Activated gamma-delta T cell treated with anti-CD3 and anti-CD28 coated beads, Interleukin-2, amount 50 U/mL, for 16 hours (primary cell): ENCODE measurements around the gene CES4A.
"Not testable (repeated sequence)": the region's sequence is repeated elsewhere in the genome, so short reads cannot be mapped to it uniquely, and the experiment has no call there.

ENCODE experiments used
- DNase-seq: peaks from one replicate; pipeline ENCODE4 v3.0.0-alpha.2; 2020; ENCODE audit warnings: low read depth

Gene CES4A

GRCh38 chr16:66956154-66956457, 32.3 kb upstream of the CES4A start:
- not testable (repeated sequence) for DNase-seq

DNA sequence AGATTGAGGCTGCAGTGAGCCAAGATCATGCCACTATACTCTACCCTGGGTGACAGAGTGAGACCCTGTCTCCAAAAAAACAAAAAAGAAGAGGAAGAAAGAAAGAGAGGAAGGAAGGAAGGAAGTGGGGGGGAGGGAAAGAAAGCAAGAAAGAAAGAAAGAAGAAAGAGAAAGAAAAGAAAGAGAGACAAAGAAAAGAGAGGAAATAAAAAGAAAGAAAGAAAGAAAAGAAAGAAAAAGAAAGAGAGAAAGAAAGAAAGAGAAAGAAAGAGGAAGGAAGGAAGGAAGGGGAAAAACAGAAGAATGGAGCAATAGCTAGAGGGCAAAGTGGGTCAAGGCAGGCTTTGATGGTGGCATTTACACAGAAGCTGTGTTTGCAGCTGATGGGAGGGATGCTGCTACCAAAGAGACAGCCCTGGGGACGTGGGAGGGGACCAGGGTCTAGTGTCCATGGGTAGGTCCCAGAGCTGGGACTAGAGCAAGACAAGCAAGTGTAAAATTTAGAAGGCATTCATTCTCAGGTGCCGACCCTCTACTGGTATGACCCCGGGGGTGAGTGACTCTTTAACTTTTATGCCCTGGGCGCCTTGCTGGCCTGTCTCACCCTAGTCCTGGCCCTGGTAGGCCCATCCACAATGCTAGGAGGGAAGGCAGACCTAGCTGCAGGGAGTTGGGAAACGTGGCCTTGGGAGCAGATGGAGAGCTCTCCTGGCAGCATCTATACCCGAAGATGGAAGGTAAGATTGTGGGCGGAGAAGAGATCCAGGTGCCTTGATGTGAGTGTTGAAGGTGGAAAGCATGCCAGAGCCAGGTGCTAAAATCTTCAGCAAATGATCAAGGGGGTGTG, 29.3 kb upstream of the CES4A start:
- no peak for DNase-seq

GRCh38 chr16:66959704-66960161, 28.7 kb upstream of the CES4A start:
- no peak for DNase-seq

DNA sequence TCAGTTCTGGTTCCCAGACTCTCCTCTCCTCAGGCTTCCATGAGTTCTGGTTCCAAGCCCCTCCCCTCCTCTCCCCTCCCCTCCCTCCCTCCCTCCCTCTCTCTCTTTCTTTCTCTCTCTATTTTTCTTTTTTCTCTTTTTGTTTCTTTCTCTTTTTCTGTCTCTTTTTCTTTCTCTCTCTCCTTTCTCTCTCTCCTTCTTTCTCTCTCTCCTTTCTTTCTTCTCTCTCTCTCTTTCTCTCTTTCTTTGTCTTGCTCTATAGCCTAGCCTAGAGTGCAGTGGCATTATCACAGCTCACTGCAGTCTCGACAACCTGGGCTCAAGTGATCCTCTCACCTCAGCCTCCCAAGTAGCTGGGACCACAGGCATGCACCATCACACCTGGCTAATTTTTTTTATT, 28.1 kb upstream of the CES4A start:
- no peak for DNase-seq

DNA sequence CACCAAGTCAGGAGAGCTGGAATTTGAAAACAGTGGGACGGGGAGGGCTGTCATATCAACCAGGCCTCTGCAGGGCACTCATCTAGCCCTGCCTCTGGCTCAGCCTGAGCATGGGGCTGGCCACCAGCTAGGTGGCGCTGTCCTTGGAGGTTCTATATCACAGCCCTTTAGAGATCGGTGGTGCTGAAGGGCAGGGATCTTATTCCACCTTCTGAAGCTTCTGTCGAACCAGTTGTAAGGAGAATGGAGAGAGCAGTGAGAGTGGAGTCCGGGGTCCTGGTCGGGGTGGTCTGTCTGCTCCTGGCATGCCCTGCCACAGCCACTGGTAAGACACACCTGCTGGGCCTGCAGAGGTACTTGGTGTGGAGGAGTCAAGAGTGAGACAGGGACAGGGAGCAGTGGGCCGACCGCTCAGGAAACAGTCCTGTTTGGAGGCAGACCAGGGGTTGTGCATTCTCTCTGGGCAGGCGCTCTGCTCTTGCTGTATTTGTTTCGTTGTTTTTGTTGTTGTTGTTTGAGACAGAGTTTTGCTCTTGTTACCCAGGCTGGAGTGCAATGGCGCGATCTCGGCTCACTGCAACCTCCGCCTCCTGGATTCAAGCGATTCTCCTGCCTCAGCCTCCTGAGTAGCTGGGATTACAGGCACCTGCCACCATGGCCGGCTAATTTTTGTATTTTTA, 27.2 kb upstream of the CES4A start, which contains the start of gene CES3:
Gene CES3, plus strand, starts transcription at position 202 of the 680 bp plus-strand sequence. Its CDS starts 42 bp downstream, at position 244.
- DNase-seq: no peak

DNA sequence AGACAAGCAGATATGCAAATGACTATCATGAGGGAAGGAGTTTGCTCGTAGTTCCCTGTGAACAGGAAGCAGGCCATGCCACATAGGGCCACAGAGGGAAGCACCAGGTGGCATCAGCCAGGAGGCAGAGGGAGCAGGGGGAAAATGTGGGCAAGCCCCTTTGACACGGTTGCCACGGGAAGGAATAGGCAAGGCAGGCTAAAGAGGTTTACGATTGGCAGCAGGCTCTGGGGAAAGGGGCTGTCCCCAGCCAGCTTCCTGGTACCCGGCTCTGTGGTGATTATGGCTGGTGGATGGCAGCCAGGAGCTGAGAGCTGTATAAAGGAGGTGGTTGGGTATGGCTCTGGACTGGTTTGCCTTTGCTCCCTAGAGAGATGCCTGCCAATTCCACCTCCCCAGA, 26.5 kb upstream of the CES4A start:
- DNase-seq: no peak

DNA sequence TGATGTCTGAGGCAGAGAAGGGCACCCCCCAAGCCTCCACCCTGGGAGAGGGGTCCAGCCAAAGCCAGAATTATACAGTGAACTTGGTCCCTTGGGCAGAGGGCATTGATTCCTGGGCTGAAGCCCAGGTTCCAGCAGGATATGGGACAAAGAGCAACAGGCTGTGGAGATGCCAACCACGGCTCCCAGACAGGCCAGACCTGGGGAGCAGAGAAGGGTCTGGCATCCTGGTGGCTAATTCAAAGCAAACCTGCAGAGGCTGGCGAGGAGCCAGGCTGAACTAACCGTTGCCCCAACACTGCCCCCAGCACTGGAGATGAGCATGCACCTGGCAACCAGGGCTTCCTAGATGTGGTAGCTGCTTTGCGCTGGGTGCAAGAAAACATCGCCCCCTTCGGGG, 24.3 kb upstream of the CES4A start:
- DNase-seq: no peak

DNA sequence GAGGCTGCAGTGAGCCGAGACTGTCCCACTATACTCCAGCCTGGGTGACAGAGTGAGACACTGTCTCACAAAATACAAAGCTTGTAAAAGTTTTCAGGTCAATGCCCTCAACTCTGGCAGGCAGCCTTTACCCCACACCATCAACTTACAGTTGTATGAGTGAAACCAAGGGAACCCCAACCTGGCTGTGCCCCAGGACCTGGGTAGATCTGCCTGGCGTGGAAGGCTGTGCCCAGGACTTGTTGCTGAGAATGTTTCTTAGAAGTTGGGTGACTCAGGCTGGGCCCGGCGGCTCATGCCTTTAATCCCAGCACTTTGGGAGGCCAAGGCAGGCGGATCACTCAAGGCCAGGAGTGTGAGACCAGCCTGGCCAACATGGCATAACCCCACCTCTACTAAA, 19.5 kb upstream of the CES4A start:
- no peak for DNase-seq

- no peak for DNase-seq
Measured at GRCh38 chr16:66970775-66971720, 17.3 kb upstream of the CES4A start.

- no peak for DNase-seq
Measured at GRCh38 chr16:66972983-66973382, 15.4 kb upstream of the CES4A start.

DNA sequence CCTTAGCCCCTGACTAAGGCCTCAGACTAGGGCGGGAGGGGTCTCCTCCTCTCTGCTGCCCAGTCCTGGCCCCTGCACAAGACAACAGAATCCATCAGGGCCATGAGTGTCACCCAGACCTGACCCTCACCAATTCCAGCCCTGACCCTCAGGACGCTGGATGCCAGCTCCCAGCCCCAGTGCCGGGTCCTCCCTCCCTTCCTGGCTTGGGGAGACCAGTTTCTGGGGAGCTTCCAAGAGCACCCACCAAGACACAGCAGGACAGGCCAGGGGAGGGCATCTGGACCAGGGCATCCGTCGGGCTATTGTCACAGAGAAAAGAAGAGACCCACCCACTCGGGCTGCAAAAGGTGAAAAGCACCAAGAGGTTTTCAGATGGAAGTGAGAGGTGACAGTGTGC, 14.7 kb upstream of the CES4A start:
- DNase-seq: no peak

GRCh38 chr16:66974156-66974931, 14.0 kb upstream of the CES4A start:
- DNase-seq: not testable (repeated sequence)

DNA sequence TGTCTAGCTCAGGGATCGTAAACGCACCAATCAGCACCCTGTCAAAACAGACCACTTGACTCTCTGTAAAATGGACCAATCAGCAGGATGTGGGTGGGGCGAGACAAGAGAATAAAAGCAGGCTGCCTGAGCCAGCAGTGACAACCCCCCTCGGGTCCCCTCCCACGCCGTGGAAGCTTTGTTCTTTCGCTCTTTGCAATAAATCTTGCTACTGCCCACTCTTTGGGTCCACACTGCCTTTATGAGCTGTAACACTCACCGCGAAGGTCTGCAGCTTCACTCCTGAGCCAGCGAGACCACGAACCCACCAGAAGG, 13.5 kb upstream of the CES4A start:
- DNase-seq: peak; percentile 13

- no peak for DNase-seq
Measured at GRCh38 chr16:66975302-66975893, 13.0 kb upstream of the CES4A start.

DNA sequence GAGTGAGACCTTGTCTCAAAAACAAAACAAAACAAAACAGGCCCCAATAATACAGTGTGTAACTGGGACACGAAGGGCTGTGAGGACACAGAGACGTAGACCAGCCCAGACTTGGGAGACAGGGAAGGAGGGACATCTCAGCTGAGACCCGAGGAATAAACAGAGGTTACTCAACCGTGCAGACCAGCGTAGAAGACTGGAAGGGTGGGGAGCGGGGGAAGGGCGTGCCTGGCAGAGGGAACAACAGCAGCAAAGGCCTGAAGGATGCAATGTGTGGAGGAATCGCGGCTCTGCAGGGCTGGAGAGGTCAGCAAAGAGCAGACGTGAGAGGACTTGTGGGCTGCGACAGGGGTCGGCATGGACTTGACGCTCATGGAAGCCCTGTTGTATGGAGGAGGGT, 11.6 kb upstream of the CES4A start:
- no peak for DNase-seq

DNA sequence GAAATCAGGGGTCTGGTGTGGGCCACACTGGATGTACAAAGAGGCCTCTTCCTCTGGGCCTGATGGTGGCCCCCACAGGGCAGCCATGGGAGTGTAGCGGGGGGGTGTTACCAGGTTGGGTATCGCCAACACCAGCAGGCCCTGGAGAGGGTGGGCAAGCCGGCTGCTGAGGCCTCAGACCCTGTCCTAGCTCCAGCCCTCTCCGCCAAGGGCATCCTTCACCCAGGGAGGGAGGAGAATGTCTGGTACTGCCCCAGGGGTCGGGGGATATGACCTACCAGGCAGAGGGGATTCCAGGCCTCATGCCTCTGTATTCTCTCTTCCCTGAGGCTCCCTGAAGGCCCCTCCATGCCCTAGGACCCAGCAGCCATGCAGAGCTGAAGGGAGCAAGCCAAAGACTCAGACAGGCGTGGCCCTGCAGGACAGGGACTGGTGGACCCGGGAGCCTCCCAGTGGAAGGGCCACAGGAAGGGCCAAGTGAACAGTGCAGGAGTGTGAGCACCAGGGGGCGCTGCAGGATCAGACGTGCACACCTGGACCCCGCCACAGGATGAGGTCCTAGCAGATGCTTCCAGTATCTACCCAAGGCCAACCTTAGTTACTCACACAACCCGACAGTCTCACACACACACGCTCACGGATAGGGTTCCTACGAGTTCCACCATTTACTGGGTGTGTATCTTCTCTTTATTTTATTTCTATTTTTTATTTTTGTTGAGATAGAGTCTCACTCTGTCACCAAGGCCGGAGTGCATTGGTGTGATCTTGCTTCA, 10.9 kb upstream of the CES4A start:
- peak; percentile 89 for DNase-seq

- no peak for DNase-seq
Measured at GRCh38 chr16:66979011-66979717, 9.2 kb upstream of the CES4A start.

DNA sequence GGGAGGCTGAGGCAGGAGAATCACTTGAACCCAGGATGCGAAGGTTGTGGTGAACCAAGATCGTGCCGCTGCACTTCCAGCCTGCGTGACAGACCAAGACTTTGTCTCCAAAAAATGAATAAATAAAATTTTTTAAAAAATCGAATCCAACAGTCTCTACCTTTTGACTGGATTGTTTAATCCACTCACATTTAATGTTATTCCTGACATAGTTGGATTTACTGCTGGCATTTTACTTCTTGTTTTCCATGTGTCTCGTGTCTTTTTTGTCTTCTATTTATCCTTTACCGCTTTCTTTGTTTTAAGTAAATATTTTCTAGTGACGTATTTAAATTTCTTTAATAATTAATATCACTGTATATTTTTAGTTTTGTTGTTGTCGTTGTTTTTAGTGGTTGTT, 5.4 kb upstream of the CES4A start:
- no peak for DNase-seq

- DNase-seq: no peak
Measured at GRCh38 chr16:66984892-66985311, 3.5 kb upstream of the CES4A start.

GRCh38 chr16:66986559-66986958, 1.8 kb upstream of the CES4A start:
- DNase-seq: no peak
